ENCODE results near the gene STRN4.
A peak's percentile ranks its signal among the peaks of the same experiment; 100 is the strongest.
"Not testable (repeated sequence)": the region's sequence is repeated elsewhere in the genome, so short reads cannot be mapped to it uniquely, and the experiment has no call there.

STRN4 gene

GRCh38 chr19:46772170-46773017, 26.1 kb upstream of the STRN4 start:
- DNase-seq = no peak

- DNase-seq = not testable (repeated sequence)
Observed at GRCh38 chr19:46768746-46769145, 22.5 kb upstream of the STRN4 start.

GRCh38 chr19:46766569-46767317, 20.5 kb upstream of the STRN4 start:
- peak; percentile 61 for DNase-seq

- DNase-seq = no peak
Observed at GRCh38 chr19:46764817-46765291, 18.6 kb upstream of the STRN4 start.

GRCh38 chr19:46762245-46762890, 16.1 kb upstream of the STRN4 start:
- no peak for DNase-seq

GRCh38 chr19:46761418-46761831, 15.2 kb upstream of the STRN4 start:
- no peak for DNase-seq

GRCh38 chr19:46760897-46761296, 14.6 kb upstream of the STRN4 start:
- peak; percentile 32 for DNase-seq

GRCh38 chr19:46760363-46760762, 14.1 kb upstream of the STRN4 start:
- DNase-seq = no peak

- DNase-seq = no peak
Observed at GRCh38 chr19:46759817-46760333, 13.6 kb upstream of the STRN4 start.

GRCh38 chr19:46759206-46759605, 13.0 kb upstream of the STRN4 start:
- peak; percentile 56 for DNase-seq

GRCh38 chr19:46756544-46756888, 10.3 kb upstream of the STRN4 start:
- DNase-seq = no peak

GRCh38 chr19:46755853-46756543, 9.7 kb upstream of the STRN4 start:
- no peak for DNase-seq

- DNase-seq = peak; percentile 88
Observed at GRCh38 chr19:46755077-46755852, 9.0 kb upstream of the STRN4 start.

- DNase-seq = peak; percentile 59
Observed at GRCh38 chr19:46753420-46754155, 7.3 kb upstream of the STRN4 start.

- peak; percentile 77 for DNase-seq
Observed at GRCh38 chr19:46748325-46749109, 2.3 kb upstream of the STRN4 start.

- no peak for DNase-seq
Observed at GRCh38 chr19:46745521-46746280, 549 bp downstream of the STRN4 start, which contains the start of gene FKRP. Gene FKRP (plus strand): TSS chr19:46746057. CDS start chr19:46755451, 9,394 bp downstream.

GRCh38 chr19:46745030-46745429, 1.2 kb downstream of the STRN4 start:
- no peak for DNase-seq

- DNase-seq = peak; percentile 25
Observed at GRCh38 chr19:46744005-46744691, 2.1 kb downstream of the STRN4 start.

Data from inflammatory macrophage treated with lipopolysaccharide for 4 hours (primary cell).